ENCODE measurements around the gene SLC6A18.

GRCh38 chr5:1249366-1250280, 24.4 kb downstream of the SLC6A18 start:
- no peak for TF ChIP-seq ELF4 (IDR thresholded peaks at IDR 0.05)
- no peak for TF ChIP-seq SUZ12 (IDR thresholded peaks at IDR 0.05)
